HUES48 (cell line): Measurements from ENCODE around the gene ERC1.

ENCODE experiments used
- H3K27ac ChIP-seq: one replicate; pipeline ENCODE4 v1.7.0; 2013; ENCODE audit warnings: low read depth, low read length, inconsistent platforms
- H3K27me3 ChIP-seq: 2 replicates; pipeline ENCODE4 v1.6.1; 2013; ENCODE audit warnings: mild to moderate bottlenecking, low read length; ENCODE audit not compliant: control insufficient read depth, insufficient read depth
- H3K36me3 ChIP-seq: 2 replicates; pipeline ENCODE4 v1.6.1; 2013; ENCODE audit warnings: low read length; ENCODE audit not compliant: control insufficient read depth, insufficient read depth
- H3K4me1 ChIP-seq: 2 replicates; pipeline ENCODE4 v1.6.1; 2013; ENCODE audit warnings: mild to moderate bottlenecking, low read length; ENCODE audit not compliant: control insufficient read depth, insufficient read depth
- H3K4me3 ChIP-seq: 2 replicates; pipeline ENCODE4 v1.5.1; 2013; ENCODE audit warnings: mild to moderate bottlenecking, low read depth, low read length
- H3K9ac ChIP-seq: 2 replicates; pipeline ENCODE4 v1.6.1; 2013; ENCODE audit warnings: mild to moderate bottlenecking, low read depth, low read length, moderate library complexity
- H3K9me3 ChIP-seq: 2 replicates; pipeline ENCODE4 v1.6.1; 2013; ENCODE audit warnings: low read length; ENCODE audit not compliant: control insufficient read depth, insufficient read depth

ERC1 gene

GRCh38 chr12:1474574-1475153, 483.6 kb downstream of the ERC1 start:
- 0 out of 2 replicates have a peak overlapping the region, but pooled peaks have one; percentile 1 for H3K9ac ChIP-seq
- H3K27me3 ChIP-seq = no peaks in the 10 kb centered on the region
- peaks cover 19% of the 10 kb centered on the region for H3K4me1 ChIP-seq
- H3K36me3 ChIP-seq = no peaks in the 10 kb centered on the region
- no peak overlapping the region for H3K4me3 ChIP-seq
- peak overlapping the region; percentile 79 for H3K27ac ChIP-seq
- H3K9me3 ChIP-seq = no peaks in the 10 kb centered on the region

GRCh38 chr12:1479645-1480044, 488.6 kb downstream of the ERC1 start:
- Histone ChIP-seq H3K9me3 (no peaks in the 10 kb centered on the region), H3K27ac (no peak overlapping the region), H3K4me3 (no peak overlapping the region), H3K27me3 (no peaks in the 10 kb centered on the region), H3K36me3 (no peaks in the 10 kb centered on the region), H3K9ac (no peak overlapping the region), H3K4me1 (peaks cover 7% of the 10 kb centered on the region)

- Histone ChIP-seq H3K4me1 (no peaks in the 10 kb centered on the region), H3K9me3 (no peaks in the 10 kb centered on the region), H3K4me3 (no peak overlapping the region), H3K36me3 (no peaks in the 10 kb centered on the region), H3K27ac (no peak overlapping the region), H3K9ac (no peak overlapping the region), H3K27me3 (no peaks in the 10 kb centered on the region)
These were observed 490.3 kb downstream of the ERC1 start for GRCh38 chr12:1481326-1481725.

- no peaks in the 10 kb centered on the region for H3K27me3 ChIP-seq
- H3K4me1 ChIP-seq = no peaks in the 10 kb centered on the region
- H3K9ac ChIP-seq = no peak overlapping the region
- no peak overlapping the region for H3K27ac ChIP-seq
- no peaks in the 10 kb centered on the region for H3K36me3 ChIP-seq
- no peak overlapping the region for H3K4me3 ChIP-seq
- no peaks in the 10 kb centered on the region for H3K9me3 ChIP-seq
These were observed 490.9 kb downstream of the ERC1 start for GRCh38 chr12:1481906-1482305.

- H3K27ac ChIP-seq = no peak overlapping the region
- no peaks in the 10 kb centered on the region for H3K9me3 ChIP-seq
These were observed 497.9 kb downstream of the ERC1 start for GRCh38 chr12:1488908-1489381.

GRCh38 chr12:1491983-1492697, 501.1 kb downstream of the ERC1 start:
- Histone ChIP-seq H3K4me3 (no peak overlapping the region), H3K27me3 (no peaks in the 10 kb centered on the region), H3K4me1 (no peaks in the 10 kb centered on the region), H3K9ac (no peak overlapping the region), H3K36me3 (peaks cover 19% of the 10 kb centered on the region), H3K9me3 (no peaks in the 10 kb centered on the region), H3K27ac (no peak overlapping the region)

More at GRCh38 chr12:1488908-1489381, 497.9 kb downstream of the ERC1 start:
- H3K9ac ChIP-seq = no peak overlapping the region
- peaks cover 19% of the 10 kb centered on the region for H3K36me3 ChIP-seq
- no peaks in the 10 kb centered on the region for H3K4me1 ChIP-seq
- no peaks in the 10 kb centered on the region for H3K27me3 ChIP-seq
- H3K4me3 ChIP-seq = no peak overlapping the region

DNA sequence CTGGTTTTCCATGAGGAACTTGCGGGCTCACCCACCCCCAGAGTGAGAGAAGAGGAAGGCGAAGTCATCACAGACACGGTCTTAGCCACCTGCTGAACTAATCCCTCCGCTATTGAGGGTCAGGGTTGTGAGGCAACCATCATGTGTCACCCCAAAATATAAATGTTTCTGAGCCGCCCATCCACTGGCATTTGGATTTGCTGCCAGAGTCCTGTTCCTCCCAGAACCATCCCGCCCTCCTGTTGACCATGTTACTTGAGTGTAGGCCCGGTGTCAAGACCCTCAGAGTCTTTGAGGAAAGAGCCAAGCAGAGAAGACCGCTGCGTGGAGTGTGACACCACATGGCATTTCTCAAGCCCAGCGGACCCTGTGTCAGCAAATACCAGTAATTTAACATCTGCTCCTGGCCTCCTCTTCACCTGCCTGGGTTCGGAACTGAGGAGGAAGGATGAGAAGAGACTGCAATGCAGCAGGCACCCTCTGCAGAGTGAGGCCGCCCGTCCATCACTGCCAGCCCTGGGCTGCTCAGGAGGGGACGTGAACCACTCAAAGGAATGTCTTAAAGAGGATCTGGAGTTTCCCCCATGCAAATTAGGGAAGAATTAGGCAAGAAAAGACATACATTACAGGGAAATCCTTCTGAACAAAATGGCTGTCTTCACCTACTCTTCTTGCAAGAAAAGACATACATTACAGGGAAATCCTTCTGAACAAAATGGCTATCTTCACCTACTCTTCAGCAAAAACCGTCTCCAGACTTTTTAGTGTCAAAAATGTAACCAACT, 502.9 kb downstream of the ERC1 start:
- H3K27ac ChIP-seq = no peak overlapping the region
- H3K36me3 ChIP-seq = peaks cover 19% of the 10 kb centered on the region
- no peaks in the 10 kb centered on the region for H3K4me1 ChIP-seq
- H3K9me3 ChIP-seq = no peaks in the 10 kb centered on the region
- H3K27me3 ChIP-seq = no peaks in the 10 kb centered on the region
- no peak overlapping the region for H3K9ac ChIP-seq
- H3K4me3 ChIP-seq = no peak overlapping the region

DNA sequence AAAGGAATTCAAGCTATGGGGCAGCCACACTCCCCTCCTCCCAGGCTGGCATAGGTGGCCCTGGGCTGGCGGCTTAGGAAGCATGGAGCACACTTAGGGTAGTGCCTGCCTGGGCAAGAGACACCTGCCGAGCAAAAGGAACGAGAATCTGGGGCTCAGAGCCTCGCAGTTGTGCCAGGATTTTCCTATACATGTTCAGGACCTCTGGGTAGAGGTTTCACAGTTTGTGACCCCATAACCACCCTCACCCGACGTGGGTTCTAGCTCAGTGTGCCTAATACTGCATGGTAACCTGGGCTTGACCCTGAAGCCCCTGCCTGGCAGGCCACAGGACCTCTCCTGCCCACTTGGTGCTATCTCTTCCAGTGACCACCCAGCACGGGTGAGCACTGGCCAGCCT, 503.8 kb downstream of the ERC1 start:
- H3K4me3 ChIP-seq = no peak overlapping the region
- peaks cover 19% of the 10 kb centered on the region for H3K36me3 ChIP-seq
- H3K9me3 ChIP-seq = no peaks in the 10 kb centered on the region
- no peak overlapping the region for H3K27ac ChIP-seq
- H3K4me1 ChIP-seq = no peaks in the 10 kb centered on the region
- H3K9ac ChIP-seq = no peak overlapping the region
- no peaks in the 10 kb centered on the region for H3K27me3 ChIP-seq

DNA sequence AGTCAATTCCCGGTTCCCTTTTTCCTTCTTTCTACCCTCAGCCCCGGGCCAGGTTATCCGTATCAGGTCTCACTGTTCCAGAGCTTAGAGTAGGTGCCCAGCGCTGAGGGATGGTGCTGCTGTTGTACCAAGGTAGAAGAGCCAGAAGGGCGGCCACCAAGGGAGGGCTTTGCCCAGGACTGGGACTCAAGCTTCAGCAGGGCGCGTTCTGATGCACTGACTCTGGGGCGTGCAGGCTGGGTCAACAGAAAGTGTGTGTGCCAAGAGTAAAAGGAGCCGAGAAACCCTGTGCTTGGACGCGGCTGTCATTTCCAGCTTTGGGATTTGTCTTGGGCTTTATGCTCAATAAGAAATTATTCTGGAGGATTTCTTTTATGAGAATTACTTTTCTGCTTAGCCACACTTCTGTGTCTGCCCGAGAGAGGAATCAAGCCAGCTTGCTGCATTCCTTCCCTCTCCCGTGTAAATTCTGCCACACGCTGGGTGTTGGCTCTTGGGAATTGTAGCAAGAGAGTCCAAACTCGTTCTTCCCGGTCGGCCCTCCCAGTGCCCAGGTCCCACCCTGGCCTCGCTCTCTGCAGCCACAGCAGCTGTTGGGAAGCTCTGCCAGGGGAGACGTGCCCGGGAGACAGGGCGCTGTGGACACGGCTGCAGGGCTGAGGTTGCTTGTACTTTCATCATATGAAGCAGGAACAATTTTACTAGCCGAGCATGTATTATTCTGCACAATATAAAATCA, 505.3 kb downstream of the ERC1 start:
- no peak overlapping the region for H3K4me3 ChIP-seq
- no peaks in the 10 kb centered on the region for H3K4me1 ChIP-seq
- peaks cover 7% of the 10 kb centered on the region; the same call in 1 of the 2 replicates for H3K36me3 ChIP-seq
- no peaks in the 10 kb centered on the region for H3K27me3 ChIP-seq
- no peak overlapping the region for H3K9ac ChIP-seq
- no peak overlapping the region for H3K27ac ChIP-seq
- no peaks in the 10 kb centered on the region for H3K9me3 ChIP-seq

DNA sequence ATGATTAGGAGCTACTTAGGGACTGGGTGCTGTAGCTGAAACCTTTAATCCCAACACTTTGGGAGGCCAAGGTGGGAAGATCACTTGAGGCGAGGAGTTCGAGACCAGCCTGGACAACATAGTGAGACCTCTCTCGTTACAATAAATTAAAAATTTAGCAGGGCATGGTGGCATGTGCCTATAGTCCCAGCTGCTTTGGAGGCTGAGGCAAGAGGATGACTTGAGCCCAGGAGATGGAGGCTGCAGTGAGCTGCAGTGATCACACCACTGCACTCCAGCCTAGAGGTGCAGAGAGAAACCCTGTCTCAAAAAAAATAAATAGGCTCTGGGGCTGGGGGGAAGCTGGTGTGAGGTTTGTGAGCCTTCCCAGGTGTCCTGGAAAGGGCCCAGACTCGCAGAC, 506.1 kb downstream of the ERC1 start:
- Histone ChIP-seq H3K9ac (no peak overlapping the region), H3K4me3 (no peak overlapping the region), H3K4me1 (no peaks in the 10 kb centered on the region), H3K36me3 (peaks cover 4% of the 10 kb centered on the region; the same call in 1 of the 2 replicates), H3K9me3 (no peaks in the 10 kb centered on the region), H3K27me3 (no peaks in the 10 kb centered on the region), H3K27ac (no peak overlapping the region)
